GM21786 (cell line): ENCODE results near the gene COX7A2L.

Experiments
- ATAC-seq: cut with Tn5 transposase; IDR thresholded peaks from one replicate; pipeline ENCODE4 v1.9.1; 2021; ENCODE audit not compliant: unreplicated experiment

COX7A2L gene

DNA sequence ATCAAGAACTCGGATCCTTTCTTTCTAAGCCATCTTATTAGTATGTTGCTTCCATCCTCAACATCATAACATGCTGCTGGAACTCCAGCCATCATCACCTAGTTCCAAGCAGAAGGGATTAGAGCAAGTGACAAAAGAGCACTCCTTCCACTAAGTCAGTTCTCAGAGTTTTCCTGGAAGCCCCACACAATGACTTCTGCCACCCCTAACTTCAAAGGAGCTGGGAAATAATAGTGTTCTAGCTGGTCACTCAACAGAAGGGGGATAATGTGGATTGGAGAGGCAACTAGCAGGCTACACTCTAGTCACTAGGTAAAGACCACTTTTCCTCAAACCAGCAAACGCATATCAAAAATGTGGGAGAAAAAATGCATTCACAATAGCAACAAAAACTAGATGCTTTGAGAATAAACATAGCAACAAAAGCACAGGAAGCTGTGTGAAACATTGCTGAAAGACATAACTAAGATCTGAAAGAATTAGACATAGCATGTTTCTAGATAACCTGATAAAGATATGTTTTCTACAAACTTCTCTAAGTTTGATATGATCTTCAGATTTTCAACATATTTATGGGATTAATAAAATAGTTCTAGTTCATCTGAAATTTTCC is 39.5 kb downstream of the COX7A2L start:
- no peak for ATAC-seq

DNA sequence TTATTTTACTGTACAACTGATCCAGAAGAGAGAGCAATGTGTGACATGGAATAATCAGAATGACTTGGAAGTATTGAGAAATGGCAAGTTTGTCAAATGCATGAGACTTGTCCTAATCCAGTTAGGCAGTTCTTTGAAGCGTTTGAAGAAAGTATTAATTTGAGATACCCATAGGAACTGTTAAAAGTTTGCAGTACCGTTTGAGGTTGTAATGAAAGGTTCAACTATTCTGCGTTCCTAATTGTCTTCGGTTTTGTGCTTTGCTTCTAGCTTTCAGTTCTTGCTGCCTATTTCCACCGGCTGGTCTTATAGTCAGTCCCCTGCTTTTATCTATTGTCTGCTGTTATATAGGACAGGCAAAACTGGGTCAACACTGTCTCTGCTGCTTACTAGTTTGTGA is 41.8 kb downstream of the COX7A2L start:
- no peak for ATAC-seq

DNA sequence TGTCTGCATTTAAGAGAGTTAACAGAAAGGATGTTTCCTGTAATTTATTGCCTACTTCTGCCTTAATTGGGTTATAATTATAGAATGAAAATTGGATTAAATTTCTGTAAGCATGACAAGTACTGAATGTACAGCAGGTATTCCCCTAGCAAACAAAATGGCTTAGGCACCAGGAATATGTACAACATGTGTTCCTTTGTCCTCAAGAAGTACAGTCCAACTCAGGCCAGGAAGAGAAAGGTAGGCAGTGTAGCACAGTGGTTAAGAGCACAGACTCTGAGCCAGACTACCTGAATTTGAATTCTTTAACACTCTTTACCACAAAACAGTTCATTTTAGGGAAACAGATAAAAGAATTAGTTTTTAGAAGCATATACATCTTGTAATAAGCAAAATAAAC is 43.1 kb downstream of the COX7A2L start:
- no peak for ATAC-seq

DNA sequence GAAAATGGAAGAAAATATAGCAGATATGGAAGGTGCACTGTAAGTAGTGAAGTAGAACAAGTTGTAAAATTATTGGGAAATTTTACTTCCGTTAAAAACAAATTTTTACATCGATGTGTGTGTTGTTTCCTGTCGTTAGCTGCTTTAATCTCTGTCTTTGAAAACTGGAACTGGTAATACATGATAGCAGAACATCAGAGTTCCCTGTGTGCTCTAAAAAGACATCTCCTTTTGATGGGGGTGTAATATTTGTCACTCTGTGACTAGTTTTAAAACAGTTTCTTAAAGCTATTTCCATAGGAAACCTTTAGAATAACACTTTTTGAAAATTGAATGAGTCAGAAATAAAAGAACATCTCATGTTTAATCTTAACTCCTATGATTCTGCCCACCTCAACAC is 43.5 kb downstream of the COX7A2L start:
- no peak for ATAC-seq

- ATAC-seq = no peak
Observed at GRCh38 chr2:42316910-42317309, 44.1 kb downstream of the COX7A2L start.

DNA sequence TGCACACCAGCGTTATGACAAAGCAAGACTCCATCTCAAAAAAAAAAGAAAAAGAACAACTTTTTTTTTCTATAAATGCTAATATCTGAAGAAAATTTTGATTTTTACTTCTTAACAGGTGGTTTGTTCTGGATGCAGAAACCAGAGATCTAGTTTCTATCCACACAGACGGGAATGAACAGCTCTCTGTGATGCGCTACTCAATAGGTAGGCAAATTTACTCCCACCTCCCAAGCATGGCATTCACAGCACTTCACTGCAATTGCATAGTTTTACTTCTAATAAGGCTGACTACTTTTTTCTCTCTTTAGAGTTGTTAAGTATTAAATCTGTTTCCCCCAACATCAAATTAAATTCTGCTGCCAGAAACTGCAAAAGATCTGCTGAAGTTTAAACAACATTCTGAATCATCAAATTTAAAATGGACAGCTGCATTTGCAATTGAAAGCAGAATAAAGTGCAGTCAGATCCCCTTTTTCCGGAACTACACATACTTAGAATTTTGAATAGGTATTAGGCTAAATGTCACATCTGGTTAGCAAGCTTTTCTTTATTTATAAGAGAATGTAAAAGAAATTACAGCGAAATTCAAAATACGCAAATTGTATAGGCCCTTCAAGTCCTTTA is 45.1 kb downstream of the COX7A2L start:
- ATAC-seq = no peak

DNA sequence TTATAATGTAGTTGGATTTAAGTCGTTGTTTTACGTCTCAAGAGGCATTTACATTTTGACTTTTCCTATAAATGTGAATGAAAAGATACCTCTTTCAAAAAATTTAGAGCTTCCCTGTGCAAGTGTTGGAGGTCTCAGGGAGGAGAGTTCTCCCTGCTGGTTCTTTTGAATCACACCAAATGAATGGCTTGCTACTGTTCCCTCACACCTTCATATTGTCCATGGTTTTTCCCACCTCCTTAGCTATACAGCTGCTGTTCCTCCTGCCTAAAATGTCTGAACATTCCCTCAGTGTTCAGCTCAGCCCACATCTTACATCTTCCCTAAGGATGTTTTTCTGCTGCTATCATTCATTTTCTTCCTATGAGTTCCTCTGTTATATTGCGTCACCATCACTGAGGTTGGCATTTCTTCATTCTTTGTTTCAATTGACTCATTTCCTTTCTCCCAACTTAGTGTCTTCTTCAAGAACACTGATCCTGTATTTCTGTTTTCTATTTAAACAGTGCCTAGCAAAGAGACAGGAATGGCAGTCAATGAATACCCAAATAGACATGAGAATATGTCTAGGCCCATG is 46.0 kb downstream of the COX7A2L start:
- ATAC-seq = no peak

DNA sequence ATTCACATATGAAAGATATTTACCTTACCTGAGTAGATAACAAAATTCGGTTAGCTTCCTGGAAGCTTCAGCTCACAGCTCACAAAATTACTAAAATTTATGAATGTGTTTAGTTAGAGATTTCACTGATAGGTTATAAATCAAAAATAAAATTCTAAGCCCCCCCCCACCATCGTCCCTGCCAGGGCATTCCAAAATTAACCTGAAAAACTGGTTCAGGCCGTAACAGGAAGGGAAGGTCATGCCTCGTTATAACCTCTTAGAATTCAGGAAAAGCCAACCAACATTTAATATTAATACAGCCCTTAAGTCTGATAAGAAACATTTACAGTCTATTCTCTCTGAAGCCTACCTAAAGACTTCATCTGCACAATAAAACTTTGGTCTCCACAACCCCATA is 48.9 kb downstream of the COX7A2L start:
- ATAC-seq = no peak

DNA sequence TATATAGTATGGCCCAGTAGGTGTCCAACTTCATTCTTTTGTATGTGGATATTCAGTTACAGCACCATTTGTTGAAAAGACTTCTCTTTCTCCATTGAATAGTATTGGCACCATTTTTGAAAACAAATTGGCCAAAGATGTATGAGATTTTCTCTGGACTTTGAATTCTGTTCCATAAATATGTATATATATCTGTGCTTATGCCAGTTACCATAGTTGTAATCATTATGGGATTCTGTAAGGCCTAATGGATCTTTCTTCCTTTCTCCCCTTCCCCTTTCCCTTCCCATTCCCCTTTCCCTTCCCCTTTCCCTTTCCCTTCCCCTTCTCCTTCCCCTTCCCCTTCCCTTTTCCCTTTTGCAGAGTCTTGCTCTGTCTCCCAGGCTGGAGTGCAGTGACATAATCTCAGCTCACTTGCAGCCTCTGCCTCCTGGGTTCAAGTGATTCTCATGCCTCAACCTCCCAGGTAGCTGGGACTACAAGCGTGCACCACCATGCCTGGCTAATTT is 51.0 kb downstream of the COX7A2L start:
- ATAC-seq = no peak

GRCh38 chr2:42309366-42309765 is 51.7 kb downstream of the COX7A2L start:
- ATAC-seq = no peak

DNA sequence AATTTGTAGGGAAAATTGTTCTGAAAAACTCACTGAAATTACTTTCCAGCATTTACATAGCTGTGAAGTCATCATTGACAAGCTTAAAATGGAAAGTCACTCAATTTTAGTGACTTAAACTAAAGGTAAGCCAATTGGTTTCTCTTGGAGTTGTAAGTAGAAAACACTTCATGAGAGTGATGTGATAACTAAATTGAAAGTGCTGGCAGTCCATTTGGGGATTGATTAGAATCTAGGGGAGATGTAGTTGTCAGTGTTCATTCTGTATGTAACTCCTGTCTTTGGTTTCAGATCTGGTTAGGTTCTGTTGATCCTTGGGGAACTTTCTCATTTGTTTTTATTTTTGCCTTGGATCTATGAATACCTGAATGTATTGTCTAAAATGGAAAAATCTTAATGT is 53.8 kb downstream of the COX7A2L start:
- ATAC-seq = no peak

GRCh38 chr2:42304059-42304713 is 56.8 kb downstream of the COX7A2L start:
- ATAC-seq = no peak

DNA sequence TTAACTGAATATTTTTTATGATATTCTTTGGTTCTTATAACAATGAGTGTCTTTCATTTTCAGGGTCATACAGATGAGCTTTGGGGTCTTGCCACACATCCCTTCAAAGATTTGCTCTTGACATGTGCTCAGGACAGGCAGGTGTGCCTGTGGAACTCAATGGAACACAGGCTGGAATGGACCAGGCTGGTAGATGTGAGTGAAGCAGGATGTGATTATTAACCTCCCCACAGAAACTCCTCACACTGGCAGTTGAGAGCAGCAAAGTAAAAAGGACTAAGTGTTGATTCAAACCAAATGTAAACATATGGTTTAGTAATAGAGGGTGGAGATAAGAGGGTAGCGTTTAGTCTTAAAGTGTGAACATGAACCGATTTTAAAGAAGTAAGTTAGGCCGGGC is 57.8 kb downstream of the COX7A2L start:
- no peak for ATAC-seq

DNA sequence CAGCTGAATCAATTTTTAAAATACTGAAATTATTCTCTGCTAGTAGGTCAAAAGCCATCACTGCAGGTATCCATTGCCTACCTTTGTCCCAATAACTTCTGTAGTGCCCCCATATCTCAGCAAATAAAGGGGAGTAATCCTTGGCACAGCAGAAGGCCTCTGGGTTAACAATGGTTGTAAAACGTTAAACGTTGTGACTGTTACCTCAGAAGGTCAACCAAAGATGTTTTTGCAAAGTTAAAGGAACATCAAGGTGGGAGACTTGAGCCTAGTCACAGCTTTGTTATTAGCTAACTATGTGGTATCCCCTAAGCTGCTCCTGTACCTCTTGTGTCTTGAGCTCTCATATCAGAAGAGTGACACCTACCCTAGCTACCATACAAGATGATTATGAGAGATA is 60.5 kb downstream of the COX7A2L start:
- ATAC-seq = no peak
